GM12878 (cell line): Measurements from ENCODE around the gene RPIA. TPM values are rescaled to one million over a fixed set of nuclear protein-coding genes. Genes with fewer than 3 reads are reported as not detected.

Source experiments
- ATAC-seq: fragments of 200-7000 bp; cut with Tn5 transposase; 3 replicates; pipeline ENCODE4 v1.9.1; 2020; ENCODE audit warnings: mild to moderate bottlenecking, moderate library complexity
- BruUV-seq: library from RNA; stranded (reverse); fragments of 400-500 nt; replicated peaks from 2 replicates; lab custom pipeline; 2021; lab: Mats Ljungman, UMichigan
- CTCF ChIA-PET: fragments of 300-600 bp; sonication (Branson Sonifier 250); formaldehyde crosslinking; extraction: SDS; loops from one replicate; lab custom pipeline; 2021; ENCODE audit warnings: inconsistent platforms; lab: Yijun Ruan, JAX
- POLR2A ChIA-PET: fragments of 350-600 bp; formaldehyde crosslinking; extraction: SDS; loops from one replicate; lab custom pipeline; 2021; ENCODE audit warnings: inconsistent platforms; lab: Charles Lee
- RAD21 ChIA-PET: fragments of 300-600 bp; sonication (Branson Sonifier 250); formaldehyde crosslinking; loops from one replicate; lab custom pipeline; 2023; ENCODE audit warnings: antibody characterized with exemption; ENCODE audit not compliant: unreplicated experiment; lab: Charles Lee
- SMC1A ChIA-PET: fragments of 300-600 bp; sonication (Branson Sonifier 250); formaldehyde crosslinking; loops from one replicate; lab custom pipeline; 2023; ENCODE audit not compliant: unreplicated experiment, uncharacterized antibody; lab: Charles Lee
- DNase-seq: peaks from one replicate; pipeline ENCODE4 v3.0.0-alpha.2; 2011; ENCODE audit warnings: low read depth, low spot score
- FAIRE-seq: peaks from 3 replicates; lab custom pipeline; 2011; peaks lifted over from hg19 to GRCh38; lab: Jason Lieb, UNC
- H2AFZ ChIP-seq: 2 replicates; pipeline ENCODE4 v1.6.0; 2011; ENCODE audit warnings: low read depth, low read length, control low read depth; ENCODE audit not compliant: control insufficient read depth
- H3K27ac ChIP-seq: 2 replicates; pipeline ENCODE4 v1.5.1; 2011; ENCODE audit warnings: control low read depth; ENCODE audit not compliant: control insufficient read depth, insufficient read depth
- H3K27me3 ChIP-seq, 2 experiments: replicated peaks in 1 of 2; 2 replicates each; pipeline versions ENCODE4 v1.6.0 to v1.6.1; 2011; ENCODE audit warnings: low read length in 1 of 2; ENCODE audit not compliant: control insufficient read depth in 2 of 2, insufficient read depth in 2 of 2
- H3K36me3 ChIP-seq, 2 experiments: 2 replicates each; pipeline ENCODE4 v1.5.1; 2011; ENCODE audit warnings: low read length in 1 of 2; ENCODE audit not compliant: control insufficient read depth in 2 of 2, insufficient read depth in 2 of 2
- H3K4me1 ChIP-seq: 2 replicates; pipeline ENCODE4 v1.6.1; 2011; ENCODE audit warnings: mild to moderate bottlenecking, low read length, moderate library complexity, mixed read lengths; ENCODE audit not compliant: control insufficient read depth, insufficient read depth
- H3K4me2 ChIP-seq: 2 replicates; pipeline ENCODE4 v1.6.0; 2011; ENCODE audit warnings: control low read depth; ENCODE audit not compliant: control insufficient read depth, insufficient read depth
- H3K4me3 ChIP-seq: fragments of 200-600 bp; sonication (generic); 2 replicates; pipeline ENCODE4 v1.5.1; 2016
- H3K79me2 ChIP-seq: 2 replicates; pipeline ENCODE4 v1.6.0; 2011; ENCODE audit warnings: low read length; ENCODE audit not compliant: control insufficient read depth, insufficient read depth
- H3K9ac ChIP-seq: 2 replicates; pipeline ENCODE4 v1.8.0; 2011; ENCODE audit warnings: low read length, control low read depth, mixed read lengths; ENCODE audit not compliant: control insufficient read depth, insufficient read depth
- H3K9me3 ChIP-seq: replicated peaks from 3 replicates; pipeline ENCODE4 v1.5.1; 2011; ENCODE audit warnings: mild to moderate bottlenecking, low read length; ENCODE audit not compliant: control insufficient read depth, insufficient read depth
- H4K20me1 ChIP-seq: 2 replicates; pipeline ENCODE4 v1.6.0; 2011; ENCODE audit not compliant: control insufficient read depth, insufficient read depth
- ATF3 ChIP-seq: IDR thresholded peaks from 2 replicates; pipeline ENCODE4 v1.6.1; 2011; ENCODE audit warnings: low read depth, mild to moderate bottlenecking, low read length, moderate library complexity, borderline replicate concordance; ENCODE audit errors: extremely low read depth
- CBFB ChIP-seq: IDR thresholded peaks from 2 replicates; pipeline ENCODE4 v1.6.1; 2016; ENCODE audit warnings: antibody characterized with exemption, low read depth
- IRF3 ChIP-seq: fragments of 450-650 bp; IDR thresholded peaks from 2 replicates; pipeline ENCODE4 v1.6.1; 2014; ENCODE audit warnings: mild to moderate bottlenecking
- MEF2B ChIP-seq: fragments of 450-650 bp; IDR thresholded peaks from 2 replicates; pipeline ENCODE4 v1.6.1; 2018; ENCODE audit warnings: mild to moderate bottlenecking, moderate library complexity; ENCODE audit not compliant: partially characterized antibody, poor library complexity, severe bottlenecking
- MLLT1 ChIP-seq: fragments of 450-650 bp; IDR thresholded peaks from 2 replicates; pipeline ENCODE4 v1.6.1; 2016; ENCODE audit warnings: mild to moderate bottlenecking
- MTA3 ChIP-seq: IDR thresholded peaks from 2 replicates; pipeline ENCODE4 v1.6.1; 2012; ENCODE audit warnings: low read length, inconsistent platforms, borderline replicate concordance
- MYC ChIP-seq: IDR thresholded peaks from 2 replicates; pipeline ENCODE4 v1.6.1; 2011; ENCODE audit warnings: mild to moderate bottlenecking, low read length, moderate library complexity, inconsistent platforms; ENCODE audit not compliant: insufficient read depth, insufficient replicate concordance, insufficient read length, severe bottlenecking
- RUNX3 ChIP-seq: IDR thresholded peaks from 2 replicates; pipeline ENCODE4 v1.6.1; 2012; ENCODE audit warnings: low read length, inconsistent platforms
- WGBS: methylation state at CpG from one replicate; pipeline ENCODE4 v1.1.6; 2016; ENCODE audit warnings: low lambda C conversion rate; ENCODE audit not compliant: insufficient replicate concordance, insufficient coverage; ENCODE audit errors: missing lambda C conversion rate; 5-methylcytosine and 5-hydroxymethylcytosine counted together
- in situ Hi-C: fragments of 300-500 bp; cut with MboI; formaldehyde crosslinking; loops from 9 replicates; pipeline ENCODE4 v1.14.3; 2018; ENCODE audit warnings: mixed read lengths
- intact Hi-C: fragments of 100-400 bp; cut with micrococcal nuclease; formaldehyde crosslinking; loops from one replicate; pipeline ENCODE4 v1.14.2; 2022; ENCODE audit not compliant: unreplicated experiment
- polyA plus RNA-seq, 11 experiments: library from polyadenylated mRNA; depleted of rRNA in 4 of 11; unstranded in 6 of 11; stranded (reverse) in 5 of 11; fragments of >200 nt; fragmentation: Nextera tagmentation in 4 of 11; fragmentation: Illumina TruSeq in 1 of 11; extraction: Ambion mirVana in 4 of 11; extraction: Trizol in 1 of 11; gene quantifications; 1 replicate in 1 of 11; 2 replicates in 10 of 11; pipeline versions ENCODE4 v1.2.1 to v1.2.3, GENCODE V29; 2011 to 2016; ENCODE audit warnings: inconsistent platforms in 2 of 11, missing spikeins in 2 of 11, low read depth in 1 of 11
- total RNA-seq, 4 experiments: library from RNA; depleted of rRNA in 3 of 4; stranded (reverse); fragments of >200 nt in 3 of 4; fragmentation: Illumina TruSeq in 1 of 4; extraction: Trizol in 1 of 4; gene quantifications; 2 replicates each; pipeline versions ENCODE4 v1.2.1 to v1.2.3, GENCODE V29; 2013 to 2021

RPIA gene
- total and polyA plus RNA-seq, 10 of the 15 experiments (the other 5 are each of a cell fraction or from before 2014, with no cell fraction given), result 7.1 to 58.1 (median 41.6) TPM

- TF ChIP-seq MTA3 (no peak), MLLT1 (no peak), MYC (no peak)
These were observed 21.9 kb downstream of the RPIA start (continued) for GRCh38 chr2:88713408-88713807.

GRCh38 chr2:88714667-88715066, 23.2 kb downstream of the RPIA start:
- no peak for FAIRE-seq
- RAD21 ChIA-PET, result no interaction called here

More at GRCh38 chr2:88714667-88715066, 23.2 kb downstream of the RPIA start:
- DNase-seq (no peak), ATAC-seq (no peak)
- CTCF ChIA-PET, result interaction anchor here (0.6 to 1.2 kb wide), 2 partner anchors 26 to 40 kb away, joined by 3 to 4 read pairs; no protein-coding TSS in a partner anchor
- no peak overlapping the region for H3K9ac ChIP-seq
- intact Hi-C loops, result no loop called here
- no peaks in the 10 kb centered on the region for H3K4me1 ChIP-seq
- H3K4me3 ChIP-seq, result no peak overlapping the region
- H3K27ac ChIP-seq, result no peak overlapping the region
- H3K4me2 ChIP-seq, result no peak overlapping the region
- SMC1A ChIA-PET, result interaction anchor here (0.6 to 1.3 kb wide), 3 partner anchors 11 to 17 kb away, joined by 3 to 4 read pairs (median 3); no protein-coding TSS in a partner anchor
- TF ChIP-seq RUNX3, result no peak
- no peak for TF ChIP-seq IRF3
- no peak for TF ChIP-seq CBFB
- no peak for TF ChIP-seq MEF2B
- no peak for TF ChIP-seq ATF3
- no peaks in the 10 kb centered on the region for H4K20me1 ChIP-seq
- no peaks in the 10 kb centered on the region for H3K27me3 ChIP-seq
- no peaks in the 10 kb centered on the region; the same call in 1 of the 2 replicates for H3K79me2 ChIP-seq
- WGBS, result 98% methylated on average over 3 of the region's 3 CpGs
- BruUV-seq, result no TSS peak
- H3K36me3 ChIP-seq, result peaks cover 0 to 5% of the 10 kb centered on the region in 2 experiments; a peak in 1 of 4 replicates
- POLR2A ChIA-PET, result no interaction called here
- in situ Hi-C loops, result no loop called here
- H3K9me3 ChIP-seq, result no peaks in the 10 kb centered on the region; the same call in 2 of the 3 replicates
- no peak overlapping the region for H2AFZ ChIP-seq
